ENCODE results near the gene NSD1.

DNA sequence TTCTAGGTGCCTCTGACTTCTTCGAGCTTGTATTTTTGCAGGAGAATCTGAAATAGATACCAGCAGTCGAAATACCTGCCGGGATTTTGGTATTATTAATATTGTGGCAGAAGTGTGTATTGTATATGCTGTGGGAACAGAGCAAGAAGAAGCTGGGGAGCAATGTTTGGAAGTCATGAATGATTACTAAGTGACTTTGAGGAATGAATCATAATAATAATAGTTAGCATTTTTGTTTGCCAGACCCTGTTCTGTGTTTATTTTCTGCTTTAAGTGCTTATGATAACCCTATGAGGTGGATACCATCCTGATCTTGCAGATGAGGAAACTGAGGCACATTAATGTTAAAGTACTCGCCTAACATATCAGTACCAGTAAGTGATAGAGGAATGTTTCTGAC lies 137.5 kb downstream of the NSD1 start:
- TF ChIP-seq CTCF (conservative IDR thresholded peaks at IDR 0.05; ENCODE audit: low read depth, low read length) (no peak), EZH2 (IDR thresholded peaks at IDR 0.05; ENCODE audit: low read length, unreplicated experiment) (no peak)
